ENCODE data around the gene GPR87. TPM values are rescaled to one million over a fixed set of nuclear protein-coding genes. Genes with fewer than 3 reads are reported as not detected.

GPR87 gene
- total RNA-seq, 2 donors from 2014 or later: not detected

- Histone ChIP-seq H3K9me3 (no peaks in the 10 kb centered on the region), H3K27me3 (no peaks in the 10 kb centered on the region), H3K4me1 (no peaks in the 10 kb centered on the region), H3K36me3 (replicated peaks in 1 of 2; ENCODE audit: insufficient read depth in 1 of 2, low read depth in 2 of 2) (no peaks in the 10 kb centered on the region), H3K4me3 (no peak overlapping the region), H3K27ac (no peak overlapping the region)
- TF ChIP-seq POLR2A (IDR thresholded peaks at IDR 0.05): no peak
- TF ChIP-seq CTCF (IDR thresholded peaks at IDR 0.05): no peak
- intact Hi-C loops (cut with DNase I): no loop called here
- WGBS, 2 donors: 40 to 46% methylated on average over 10 of the region's 10 CpGs
- no peak for ATAC-seq
- DNase-seq: no peak
Measured at GRCh38 chr3:151328298-151328995, 11.8 kb upstream of the GPR87 start.

GRCh38 chr3:151327571-151328198 is 11.1 kb upstream of the GPR87 start:
- Histone ChIP-seq H3K27me3 (no peaks in the 10 kb centered on the region), H3K27ac (no peak overlapping the region), H3K4me3 (no peak overlapping the region), H3K36me3 (replicated peaks in 1 of 2; ENCODE audit: insufficient read depth in 1 of 2, low read depth in 2 of 2) (no peaks in the 10 kb centered on the region), H3K4me1 (no peaks in the 10 kb centered on the region), H3K9me3 (no peaks in the 10 kb centered on the region)
- ATAC-seq (no peak), DNase-seq (no peak)
- WGBS, 2 donors: 3 to 4% methylated on average over 3 of the region's 3 CpGs
- TF ChIP-seq CTCF (IDR thresholded peaks at IDR 0.05) (peak; percentile 19 to 82 (median 56)), POLR2A (IDR thresholded peaks at IDR 0.05) (no peak)
- intact Hi-C loops (cut with DNase I): no loop called here

DNA sequence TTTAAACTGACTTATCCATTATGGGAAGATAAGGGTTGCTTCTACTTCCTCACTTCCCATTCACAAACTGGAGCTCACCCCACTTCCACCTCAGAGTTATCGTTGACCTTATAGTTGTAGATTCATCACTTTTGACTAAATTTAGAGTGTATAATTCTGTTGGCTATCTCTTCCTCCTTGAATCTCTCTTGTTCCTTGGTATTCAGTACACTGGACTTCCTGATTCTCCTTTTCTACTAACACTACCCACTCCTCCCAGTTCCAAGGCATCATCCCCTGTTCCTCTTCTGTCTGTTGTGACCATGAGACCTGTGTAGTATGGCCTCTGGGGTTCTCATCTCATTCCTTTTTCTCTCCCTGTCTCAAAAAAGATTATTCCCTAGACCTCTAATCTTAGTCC is 5.9 kb upstream of the GPR87 start:
- intact Hi-C loops (cut with DNase I): no loop called here
- H3K27me3 ChIP-seq: no peaks in the 10 kb centered on the region
- H3K36me3 ChIP-seq (replicated peaks in 1 of 2; ENCODE audit: insufficient read depth in 1 of 2, low read depth in 2 of 2): no peaks in the 10 kb centered on the region
- WGBS, 2 donors: 77 to 92% methylated on average over 1 of the region's 1 CpG
- TF ChIP-seq CTCF (IDR thresholded peaks at IDR 0.05) (no peak), POLR2A (IDR thresholded peaks at IDR 0.05) (no peak)
- H3K27ac ChIP-seq: no peak overlapping the region
- H3K9me3 ChIP-seq: no peaks in the 10 kb centered on the region
- no peak overlapping the region for H3K4me3 ChIP-seq
- ATAC-seq (no peak), DNase-seq (no peak)
- no peaks in the 10 kb centered on the region for H3K4me1 ChIP-seq

- no peaks in the 10 kb centered on the region for H3K36me3 ChIP-seq (replicated peaks in 1 of 2; ENCODE audit: insufficient read depth in 1 of 2, low read depth in 2 of 2)
- ATAC-seq: no peak
- no peaks in the 10 kb centered on the region for H3K27me3 ChIP-seq
- no peak overlapping the region for H3K27ac ChIP-seq
- intact Hi-C loops (cut with DNase I): no loop called here
- H3K4me1 ChIP-seq: no peaks in the 10 kb centered on the region
- no peak for DNase-seq
- H3K4me3 ChIP-seq: no peak overlapping the region
- no peak for TF ChIP-seq POLR2A (IDR thresholded peaks at IDR 0.05)
- TF ChIP-seq CTCF (IDR thresholded peaks at IDR 0.05): no peak
- H3K9me3 ChIP-seq: no peaks in the 10 kb centered on the region
- WGBS, 2 donors: 57 to 68% methylated on average over 1 of the region's 1 CpG
Measured at GRCh38 chr3:151321526-151321925, 4.9 kb upstream of the GPR87 start.

DNA sequence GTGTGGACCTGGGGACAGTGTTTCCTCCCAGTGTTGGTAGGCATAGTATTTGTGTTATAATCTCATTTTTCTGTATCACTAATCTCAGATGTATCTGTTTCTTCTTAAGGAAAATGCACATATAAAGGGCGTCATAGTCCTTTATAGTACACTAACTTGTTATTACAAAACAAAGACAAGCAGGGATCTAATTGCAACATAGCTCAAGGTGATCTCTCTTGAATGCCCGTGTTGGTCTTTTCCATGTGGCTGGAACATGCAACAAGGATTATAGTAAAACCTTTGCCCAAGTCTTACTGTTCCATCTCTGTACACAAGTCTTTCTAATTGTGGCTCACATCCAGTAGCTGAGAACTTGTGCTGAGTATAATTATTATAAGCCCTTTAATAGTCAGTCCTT is 3.5 kb upstream of the GPR87 start:
- intact Hi-C loops (cut with DNase I): no loop called here
- Histone ChIP-seq H3K27ac (no peak overlapping the region), H3K9me3 (no peaks in the 10 kb centered on the region), H3K4me3 (no peak overlapping the region), H3K36me3 (replicated peaks in 1 of 2; ENCODE audit: insufficient read depth in 1 of 2, low read depth in 2 of 2) (no peaks in the 10 kb centered on the region), H3K27me3 (no peaks in the 10 kb centered on the region), H3K4me1 (no peaks in the 10 kb centered on the region)
- ATAC-seq (no peak), DNase-seq (no peak)
- no peak for TF ChIP-seq POLR2A (IDR thresholded peaks at IDR 0.05)
- TF ChIP-seq CTCF (IDR thresholded peaks at IDR 0.05): no peak
- WGBS, 2 donors: 67 to 71% methylated on average over 2 of the region's 2 CpGs
